K562 (cell line): ENCODE measurements around the gene MUC7. TPM values are rescaled to one million over a fixed set of nuclear protein-coding genes. Genes with fewer than 3 reads are reported as not detected.

Experiments
- ATAC-seq: fragments of 200-7000 bp; cut with Tn5 transposase; 3 replicates; pipeline ENCODE4 v1.9.1; 2020; ENCODE audit warnings: moderate library complexity
- BruUV-seq: library from RNA; stranded (reverse); fragments of 400-500 nt; replicated peaks from 2 replicates; lab custom pipeline; 2021; lab: Mats Ljungman, UMichigan
- CTCF ChIA-PET: fragments of 300-600 bp; formaldehyde crosslinking; extraction: SDS; loops from one replicate; lab custom pipeline; 2021; ENCODE audit warnings: low intra/inter-chr PET ratio; lab: Yijun Ruan, JAX
- POLR2A ChIA-PET: fragments of 300-600, 350-650 bp; sonication (Branson Sonifier 250); formaldehyde crosslinking; extraction: SDS; loops from one replicate; lab custom pipeline; 2021; ENCODE audit warnings: antibody characterized with exemption, inconsistent platforms; lab: Yijun Ruan, JAX
- DNase-seq, 4 experiments: peaks; one replicate each; pipeline versions ENCODE4 v3.0.0 to v3.0.0-alpha.2; 2011 to 2018; ENCODE audit warnings: low spot score in 3 of 4, mixed read lengths in 3 of 4; ENCODE audit errors: extremely low read depth in 1 of 4
- FAIRE-seq: peaks from 2 replicates; lab custom pipeline; 2011; peaks lifted over from hg19 to GRCh38; lab: Jason Lieb, UNC
- H2AFZ ChIP-seq: 2 replicates; pipeline ENCODE4 v1.6.0; 2011; ENCODE audit warnings: low read depth, low read length, control low read depth, inconsistent platforms
- H3K27ac ChIP-seq: fragments of 200-600 bp; 3 replicates; pipeline ENCODE4 v1.8.0; 2011; ENCODE audit warnings: low read depth, mild to moderate bottlenecking, control low read depth, inconsistent platforms, low read length, moderate library complexity, mixed read lengths; ENCODE audit errors: extremely low read depth
- H3K27me3 ChIP-seq, 2 experiments: fragments of 300-600 bp in 1 of 2; 2 replicates in 1 of 2; 3 replicates in 1 of 2; pipeline versions ENCODE4 v1.6.0 to v1.8.0; 2011; ENCODE audit warnings: inconsistent platforms in 2 of 2, low read length in 2 of 2, mild to moderate bottlenecking in 1 of 2, mixed read lengths in 1 of 2, moderate library complexity in 1 of 2; ENCODE audit not compliant: control insufficient read depth in 2 of 2, insufficient read depth in 2 of 2
- H3K36me3 ChIP-seq: fragments of 300-600 bp; 3 replicates; pipeline ENCODE4 v1.8.0; 2011; ENCODE audit warnings: mild to moderate bottlenecking, low read length, inconsistent platforms; ENCODE audit not compliant: control insufficient read depth, insufficient read depth
- H3K4me1 ChIP-seq, 2 experiments: fragments of 200-600 bp in 1 of 2; replicated peaks in 1 of 2; 2 replicates in 1 of 2; 3 replicates in 1 of 2; pipeline versions ENCODE4 v1.5.1 to v1.8.0; 2011; ENCODE audit warnings: inconsistent platforms in 2 of 2, low read length in 2 of 2, mild to moderate bottlenecking in 1 of 2, mixed read lengths in 1 of 2, moderate library complexity in 1 of 2; ENCODE audit not compliant: control insufficient read depth in 2 of 2, insufficient read depth in 2 of 2
- H3K4me2 ChIP-seq: 2 replicates; pipeline ENCODE4 v1.6.1; 2011; ENCODE audit warnings: low read length, control low read depth, inconsistent platforms, mixed read lengths; ENCODE audit not compliant: insufficient read depth
- H3K4me3 ChIP-seq: fragments of 200-600 bp; sonication (generic), shearing (Covaris generic); 2 replicates; pipeline ENCODE4 v1.5.1; 2016; ENCODE audit warnings: control low read depth, inconsistent platforms
- H3K79me2 ChIP-seq: fragments of 200-600 bp; 3 replicates; pipeline ENCODE4 v1.8.0; 2011; ENCODE audit warnings: low read length, inconsistent platforms; ENCODE audit not compliant: control insufficient read depth, insufficient read depth
- H3K9ac ChIP-seq, 2 experiments: 2 replicates each; pipeline versions ENCODE4 v1.6.0 to v1.6.1; 2011; ENCODE audit warnings: low read depth in 2 of 2, low read length in 2 of 2, control low read depth in 1 of 2, inconsistent platforms in 1 of 2, mild to moderate bottlenecking in 1 of 2, mixed read lengths in 1 of 2; ENCODE audit not compliant: insufficient read depth in 1 of 2
- H3K9me1 ChIP-seq: one replicate; pipeline ENCODE4 v1.6.0; 2011; ENCODE audit warnings: inconsistent platforms, mild to moderate bottlenecking, low read length, moderate library complexity; ENCODE audit not compliant: control insufficient read depth, insufficient read depth
- H3K9me3 ChIP-seq: replicated peaks from 2 replicates; pipeline ENCODE4 v1.5.1; 2011; ENCODE audit warnings: low read depth, low read length, inconsistent platforms; ENCODE audit not compliant: control insufficient read depth, insufficient read depth
- H4K20me1 ChIP-seq: replicated peaks from 2 replicates; pipeline ENCODE4 v1.6.1; 2011; ENCODE audit warnings: low read length, inconsistent platforms, mixed read lengths; ENCODE audit not compliant: control insufficient read depth, insufficient read depth
- BRD4 ChIP-seq: fragments of 200-600 bp; sonication (generic); IDR thresholded peaks from 2 replicates; pipeline ENCODE4 v1.6.1; 2017; ENCODE audit warnings: inconsistent platforms
- CTBP1 ChIP-seq: fragments of 450-650 bp; IDR thresholded peaks from 2 replicates; pipeline ENCODE4 v1.6.1; 2016; ENCODE audit warnings: borderline replicate concordance
- DACH1 ChIP-seq: fragments of 450-650 bp; IDR thresholded peaks from 2 replicates; pipeline ENCODE4 v1.6.1; 2018; ENCODE audit not compliant: partially characterized antibody
- DDX20 ChIP-seq: fragments of 450-650 bp; IDR thresholded peaks from 2 replicates; pipeline ENCODE4 v1.6.1; 2016; ENCODE audit warnings: missing genetic modification characterization, low read depth, mild to moderate bottlenecking, missing compliant biosample characterization, moderate library complexity
- ETV5 ChIP-seq: sonication (generic); formaldehyde crosslinking; IDR thresholded peaks from 2 replicates; pipeline ENCODE4 v1.4.0; 2020; ENCODE audit warnings: low read depth, mild to moderate bottlenecking, missing genetic modification reagents
- GTF3C2 ChIP-seq: IDR thresholded peaks from 3 replicates; pipeline ENCODE4 v1.6.1; 2011; ENCODE audit warnings: borderline replicate concordance, mild to moderate bottlenecking, moderate library complexity; ENCODE audit not compliant: insufficient read length; ENCODE audit errors: extremely low read depth
- HNRNPUL1 ChIP-seq: fragments of 200-400 bp; formaldehyde crosslinking; IDR thresholded peaks from 2 replicates; pipeline ENCODE4 v1.6.1; 2017; ENCODE audit warnings: low read length
- MLLT1 ChIP-seq, 2 experiments: fragments of 450-650 bp; IDR thresholded peaks; 2 replicates each; pipeline ENCODE4 v1.6.1; 2016
- RAD21 ChIP-seq, 2 experiments: fragments of 250-450 bp in 1 of 2; fragments of 450-650 bp in 1 of 2; sonication (Bioruptor Pico) in 1 of 2; formaldehyde crosslinking in 1 of 2; IDR thresholded peaks in 1 of 2; conservative IDR thresholded peaks in 1 of 2; 2 replicates each; pipeline versions ENCODE4 v1.4.0 to v1.8.0; 2020 to 2022; ENCODE audit warnings: mild to moderate bottlenecking in 2 of 2, moderate library complexity in 1 of 2
- SUPT5H ChIP-seq: fragments of 450-650 bp; IDR thresholded peaks from 2 replicates; pipeline ENCODE4 v1.6.1; 2016
- XRCC3 ChIP-seq: fragments of 450-650 bp; IDR thresholded peaks from 2 replicates; pipeline ENCODE4 v1.6.1; 2017; ENCODE audit warnings: mild to moderate bottlenecking, moderate library complexity
- ZC3H4 ChIP-seq: sonication (generic); formaldehyde crosslinking; IDR thresholded peaks from 2 replicates; pipeline ENCODE4 v1.9.0; 2021; ENCODE audit warnings: missing genetic modification reagents, borderline replicate concordance
- ZNF311 ChIP-seq: fragments of 250-450 bp; sonication (Bioruptor Pico); IDR thresholded peaks from 2 replicates; pipeline ENCODE4 v1.4.0; 2020; ENCODE audit warnings: mild to moderate bottlenecking, moderate library complexity
- WGBS: fragments of 100-300 bp; shearing (Covaris generic); methylation state at CpG from one replicate; pipeline ENCODE4 v1.1.6; 2016; ENCODE audit warnings: low coverage, mixed read lengths; ENCODE audit not compliant: insufficient coverage; ENCODE audit errors: missing lambda C conversion rate; 5-methylcytosine and 5-hydroxymethylcytosine counted together
- in situ Hi-C: fragments of 300-500 bp; cut with MboI; formaldehyde crosslinking; loops from 4 replicates; pipeline ENCODE4 v1.15.0; 2018; ENCODE audit warnings: inconsistent platforms, mixed read lengths
- intact Hi-C: fragments of 100-400 bp; cut with micrococcal nuclease; formaldehyde crosslinking; loops from 2 replicates; pipeline ENCODE4 v1.14.2; 2022
- polyA plus RNA-seq, 8 experiments: library from polyadenylated mRNA; depleted of rRNA in 4 of 8; stranded (reverse) in 5 of 8; unstranded in 3 of 8; fragments of >200 nt; fragmentation: Nextera tagmentation in 2 of 8; fragmentation: Illumina TruSeq in 1 of 8; extraction: Ambion mirVana in 2 of 8; extraction: Trizol in 1 of 8; gene quantifications; 2 replicates each; pipeline versions ENCODE4 v1.2.1 to v1.2.3, GENCODE V29; 2011 to 2014; ENCODE audit warnings: inconsistent platforms in 1 of 8, missing spikeins in 1 of 8
- total RNA-seq, 7 experiments: library from RNA; depleted of rRNA in 6 of 7; stranded (reverse); fragments of >200 nt in 6 of 7; fragmentation: Illumina TruSeq in 2 of 7; extraction: Trizol in 2 of 7; gene quantifications; 2 replicates each; pipeline versions ENCODE4 v1.2.1 to v1.2.3, GENCODE V29; 2011 to 2021; ENCODE audit warnings: low replicate concordance in 1 of 7
- TF ChIP-seq, protein P1 (sequence below): sonication (generic); formaldehyde crosslinking; IDR thresholded peaks from 2 replicates; pipeline ENCODE4 v1.8.1; 2022; ENCODE audit warnings: missing genetic modification reagents
- TF ChIP-seq, protein P2 (sequence below): fragments of 450-650 bp; formaldehyde crosslinking; conservative IDR thresholded peaks from 2 replicates; pipeline ENCODE4 v1.4.0; 2022; ENCODE audit warnings: mild to moderate bottlenecking, missing genetic modification characterization

Gene MUC7
- total and polyA plus RNA-seq, 9 of the 15 experiments (the other 6 are each of a cell fraction or from before 2014, with no cell fraction given) = not detected

GRCh38 chr4:70511365-70511764, 39.4 kb downstream of the MUC7 start:
- no peak for FAIRE-seq
- no TSS peak for BruUV-seq
- H3K79me2 ChIP-seq = no peaks in the 10 kb centered on the region

More at GRCh38 chr4:70511365-70511764, 39.4 kb downstream of the MUC7 start:
- Histone ChIP-seq H3K9me3 (no peaks in the 10 kb centered on the region), H3K4me1 (no peaks in the 10 kb centered on the region), H4K20me1 (no peaks in the 10 kb centered on the region), H3K36me3 (no peaks in the 10 kb centered on the region), H3K4me3 (no peak overlapping the region), H3K9me1 (no peaks in the 10 kb centered on the region), H3K4me2 (no peak overlapping the region), H3K27me3 (no peaks in the 10 kb centered on the region), H3K9ac (no peak overlapping the region), H3K27ac (no peak overlapping the region), H2AFZ (no peak overlapping the region)
- CTCF ChIA-PET = no interaction called here
- POLR2A ChIA-PET = interaction anchor here (1.1 kb wide), 2 partner anchors 10 to 13 kb away, joined by 3 to 4 read pairs; no protein-coding TSS in a partner anchor
- intact Hi-C loops (no loop called here), in situ Hi-C loops (loop anchor here (25.0 kb wide), 1 partner anchor 824 kb away; no protein-coding TSS in a partner anchor)
- 0% methylated on average over 3 of the region's 3 CpGs for WGBS
- no peak for DNase-seq
- TF ChIP-seq ZNF311 (CRISPR knock-in tag) (no peak), BRD4 (no peak), ZC3H4 (no peak), SUPT5H (no peak), DACH1 (no peak), XRCC3 (no peak), MLLT1 (IDR thresholded peaks at IDR 0.05) (no peak), RAD21 (CRISPR knock-in tag; conservative IDR thresholded peaks at IDR 0.05 in 1 of 2, IDR thresholded peaks at IDR 0.05 in 1 of 2) (no peak), GTF3C2 (no peak), ETV5 (CRISPR knock-in tag) (no peak), DDX20 (tag) (no peak), CTBP1 (no peak), HNRNPUL1 (no peak)
- TF ChIP-seq, protein P1, sequence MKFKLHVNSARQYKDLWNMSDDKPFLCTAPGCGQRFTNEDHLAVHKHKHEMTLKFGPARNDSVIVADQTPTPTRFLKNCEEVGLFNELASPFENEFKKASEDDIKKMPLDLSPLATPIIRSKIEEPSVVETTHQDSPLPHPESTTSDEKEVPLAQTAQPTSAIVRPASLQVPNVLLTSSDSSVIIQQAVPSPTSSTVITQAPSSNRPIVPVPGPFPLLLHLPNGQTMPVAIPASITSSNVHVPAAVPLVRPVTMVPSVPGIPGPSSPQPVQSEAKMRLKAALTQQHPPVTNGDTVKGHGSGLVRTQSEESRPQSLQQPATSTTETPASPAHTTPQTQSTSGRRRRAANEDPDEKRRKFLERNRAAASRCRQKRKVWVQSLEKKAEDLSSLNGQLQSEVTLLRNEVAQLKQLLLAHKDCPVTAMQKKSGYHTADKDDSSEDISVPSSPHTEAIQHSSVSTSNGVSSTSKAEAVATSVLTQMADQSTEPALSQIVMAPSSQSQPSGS (CRISPR knock-in tag) = no peak
- TF ChIP-seq, protein P2, sequence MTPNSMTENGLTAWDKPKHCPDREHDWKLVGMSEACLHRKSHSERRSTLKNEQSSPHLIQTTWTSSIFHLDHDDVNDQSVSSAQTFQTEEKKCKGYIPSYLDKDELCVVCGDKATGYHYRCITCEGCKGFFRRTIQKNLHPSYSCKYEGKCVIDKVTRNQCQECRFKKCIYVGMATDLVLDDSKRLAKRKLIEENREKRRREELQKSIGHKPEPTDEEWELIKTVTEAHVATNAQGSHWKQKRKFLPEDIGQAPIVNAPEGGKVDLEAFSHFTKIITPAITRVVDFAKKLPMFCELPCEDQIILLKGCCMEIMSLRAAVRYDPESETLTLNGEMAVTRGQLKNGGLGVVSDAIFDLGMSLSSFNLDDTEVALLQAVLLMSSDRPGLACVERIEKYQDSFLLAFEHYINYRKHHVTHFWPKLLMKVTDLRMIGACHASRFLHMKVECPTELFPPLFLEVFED = no peak
- ATAC-seq = no peak
